ENCODE results near the gene DIS3L2.
"Not testable (repeated sequence)": the region's sequence is repeated elsewhere in the genome, so short reads cannot be mapped to it uniquely, and the experiment has no call there.

Gene DIS3L2

GRCh38 chr2:232075080-232075479, 113.6 kb downstream of the DIS3L2 start:
- no peak for DNase-seq

GRCh38 chr2:232075859-232076258, 114.3 kb downstream of the DIS3L2 start:
- DNase-seq = no peak

- no peak for DNase-seq
These were observed 114.8 kb downstream of the DIS3L2 start for GRCh38 chr2:232076272-232076671.

- DNase-seq = no peak
These were observed 115.2 kb downstream of the DIS3L2 start for GRCh38 chr2:232076736-232077135.

- no peak for DNase-seq
These were observed 123.7 kb downstream of the DIS3L2 start for GRCh38 chr2:232085164-232085563.

- no peak for DNase-seq
These were observed 124.4 kb downstream of the DIS3L2 start for GRCh38 chr2:232085826-232086425.

GRCh38 chr2:232088771-232089170, 127.3 kb downstream of the DIS3L2 start:
- DNase-seq = no peak

- no peak for DNase-seq
These were observed 132.7 kb downstream of the DIS3L2 start for GRCh38 chr2:232094201-232094600.

GRCh38 chr2:232094883-232095282, 133.4 kb downstream of the DIS3L2 start:
- DNase-seq = no peak

GRCh38 chr2:232097260-232097659, 135.7 kb downstream of the DIS3L2 start:
- DNase-seq = no peak

GRCh38 chr2:232097758-232098157, 136.2 kb downstream of the DIS3L2 start:
- no peak for DNase-seq

GRCh38 chr2:232102380-232102779, 140.9 kb downstream of the DIS3L2 start:
- no peak for DNase-seq

GRCh38 chr2:232103140-232103737, 141.7 kb downstream of the DIS3L2 start:
- no peak for DNase-seq

- no peak for DNase-seq
These were observed 142.6 kb downstream of the DIS3L2 start for GRCh38 chr2:232104076-232104646.

- DNase-seq = no peak
These were observed 150.0 kb downstream of the DIS3L2 start for GRCh38 chr2:232111551-232111950.

GRCh38 chr2:232113821-232114220, 152.3 kb downstream of the DIS3L2 start:
- no peak for DNase-seq

GRCh38 chr2:232115728-232116361, 154.3 kb downstream of the DIS3L2 start:
- DNase-seq = not testable (repeated sequence)

GRCh38 chr2:232116852-232117251, 155.3 kb downstream of the DIS3L2 start:
- DNase-seq = no peak

GRCh38 chr2:232117413-232117812, 155.9 kb downstream of the DIS3L2 start:
- no peak for DNase-seq

GRCh38 chr2:232120911-232121310, 159.4 kb downstream of the DIS3L2 start:
- DNase-seq = no peak

GRCh38 chr2:232124309-232124708, 162.8 kb downstream of the DIS3L2 start:
- no peak for DNase-seq

- DNase-seq = no peak
These were observed 165.0 kb downstream of the DIS3L2 start for GRCh38 chr2:232126301-232127099.

GRCh38 chr2:232129483-232129882, 168.0 kb downstream of the DIS3L2 start:
- DNase-seq = no peak
